Measurements from ENCODE around the gene AIMP2.
A peak's percentile ranks its signal among the peaks of the same experiment; 100 is the strongest.

- peak in 3 of 4 experiments; percentile 17 to 29 (median 28) for TF ChIP-seq CTCF (IDR thresholded peaks at IDR 0.05)
- peak; percentile 69 to 82 for TF ChIP-seq POLR2A (IDR thresholded peaks at IDR 0.05)
Observed at GRCh38 chr7:6008668-6009611, at the start of gene AIMP2, which contains the start of gene PMS2.

Data from gastroesophageal sphincter (tissue), 3 donors.